HG03108 (cell line): ENCODE measurements around the gene GOLGA8R.
"Not testable (repeated sequence)": the region's sequence is repeated elsewhere in the genome, so short reads cannot be mapped to it uniquely, and the experiment has no call there.

ENCODE experiments used
- ATAC-seq: cut with Tn5 transposase; IDR thresholded peaks from one replicate; pipeline ENCODE4 v1.9.1; 2021; ENCODE audit warnings: moderate library complexity; ENCODE audit not compliant: unreplicated experiment

Gene GOLGA8R

DNA sequence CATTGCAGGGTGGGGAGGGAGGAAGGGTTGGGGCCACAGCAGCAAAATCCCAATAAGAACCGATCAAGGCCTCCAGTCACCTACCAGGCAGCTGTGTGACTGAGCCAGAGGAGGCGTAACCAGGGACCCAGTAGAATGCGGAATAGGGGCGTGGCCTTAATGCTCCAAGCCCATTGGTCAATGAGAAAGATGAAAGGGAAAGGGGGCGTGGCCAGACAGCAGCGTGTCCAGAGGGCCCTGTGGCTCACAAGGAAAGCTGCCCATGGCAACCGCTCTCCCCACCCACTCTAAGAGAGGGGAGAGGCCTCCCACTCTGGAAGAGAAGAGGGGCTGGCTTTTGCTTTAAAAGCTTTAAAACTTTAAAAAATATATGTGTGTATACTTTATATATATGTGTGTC, at the start of gene GOLGA8R:
Gene GOLGA8R, minus strand, starts transcription at position 101 of the 400 bp plus-strand sequence. Its CDS starts 98 bp downstream, at position 3.
- ATAC-seq, result not testable (repeated sequence)

- ATAC-seq, result not testable (repeated sequence)
These were observed 49.8 kb upstream of the GOLGA8R start for GRCh38 chr15:30463849-30464248.

- ATAC-seq, result not testable (repeated sequence)
These were observed 48.1 kb upstream of the GOLGA8R start for GRCh38 chr15:30462176-30462575.

- not testable (repeated sequence) for ATAC-seq
These were observed 38.6 kb upstream of the GOLGA8R start for GRCh38 chr15:30452702-30453101.

DNA sequence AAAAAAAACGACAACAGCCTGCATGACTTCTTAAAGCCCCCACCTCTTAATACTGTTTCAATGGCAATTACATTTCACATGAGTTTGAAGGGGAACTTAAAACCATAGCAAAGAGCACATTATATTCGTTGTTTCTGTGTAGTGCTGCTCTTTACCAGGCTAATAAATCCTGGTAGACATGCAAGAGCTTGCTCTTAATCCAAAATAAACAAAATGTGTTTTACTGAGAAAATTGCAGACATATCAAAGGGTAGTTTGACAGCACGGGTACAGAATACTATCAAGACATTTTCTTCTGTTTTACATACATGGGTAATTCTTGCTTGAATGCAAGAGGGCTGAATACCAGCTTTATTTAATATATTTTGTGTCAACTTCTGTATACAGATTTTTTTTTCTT, 24.3 kb upstream of the GOLGA8R start:
- ATAC-seq, result not testable (repeated sequence)

- ATAC-seq, result not testable (repeated sequence)
These were observed 21.8 kb upstream of the GOLGA8R start for GRCh38 chr15:30435878-30436277.

DNA sequence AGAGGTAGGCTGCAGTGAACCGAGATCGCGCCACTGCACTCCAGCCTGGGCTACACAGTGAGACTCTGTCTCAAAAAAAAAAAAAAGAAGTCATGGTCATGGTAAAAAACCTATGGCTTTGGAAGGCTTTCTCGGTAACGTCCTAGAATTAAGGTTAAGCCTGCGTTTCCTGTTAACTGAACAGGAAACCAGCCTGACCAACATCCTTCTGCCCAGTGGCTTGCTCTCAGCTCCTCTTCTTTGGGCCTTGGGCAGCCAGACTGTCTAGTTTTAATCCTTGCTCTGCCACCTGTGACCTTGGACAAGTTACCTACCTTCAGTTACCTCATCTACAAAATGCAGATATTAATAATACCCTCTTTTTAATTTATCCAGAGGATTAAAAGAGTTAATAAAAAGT, 6.7 kb upstream of the GOLGA8R start:
- not testable (repeated sequence) for ATAC-seq

GRCh38 chr15:30407636-30408035, 6.4 kb downstream of the GOLGA8R start:
- ATAC-seq, result not testable (repeated sequence)

GRCh38 chr15:30398988-30399387, 15.1 kb downstream of the GOLGA8R start:
- ATAC-seq, result not testable (repeated sequence)

- not testable (repeated sequence) for ATAC-seq
These were observed 20.4 kb downstream of the GOLGA8R start for GRCh38 chr15:30393664-30393991.

GRCh38 chr15:30392766-30393663, 21.0 kb downstream of the GOLGA8R start, which contains the start of gene CHRFAM7A:
TSS of gene CHRFAM7A (minus strand) at chr15:30393540. CDS start at chr15:30383351, 10,189 bp downstream.
- ATAC-seq, result not testable (repeated sequence)

GRCh38 chr15:30386318-30386887, 27.7 kb downstream of the GOLGA8R start:
- not testable (repeated sequence) for ATAC-seq

DNA sequence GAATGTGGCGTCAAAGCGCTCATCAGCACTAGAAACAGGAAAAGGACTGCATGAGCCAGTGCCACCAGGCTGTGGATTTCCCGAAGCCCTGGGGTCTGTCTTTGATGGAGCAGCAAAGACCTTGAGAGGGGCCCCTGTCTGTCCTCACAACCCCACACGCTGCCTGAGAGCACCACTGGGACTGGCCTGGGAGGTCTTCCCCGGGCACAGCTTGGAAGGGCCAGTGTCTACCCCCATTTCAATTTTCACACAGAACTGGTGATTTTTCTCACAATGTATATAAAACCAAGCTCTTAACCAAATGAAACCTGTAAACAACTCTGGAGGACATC, 37.0 kb downstream of the GOLGA8R start:
- not testable (repeated sequence) for ATAC-seq

DNA sequence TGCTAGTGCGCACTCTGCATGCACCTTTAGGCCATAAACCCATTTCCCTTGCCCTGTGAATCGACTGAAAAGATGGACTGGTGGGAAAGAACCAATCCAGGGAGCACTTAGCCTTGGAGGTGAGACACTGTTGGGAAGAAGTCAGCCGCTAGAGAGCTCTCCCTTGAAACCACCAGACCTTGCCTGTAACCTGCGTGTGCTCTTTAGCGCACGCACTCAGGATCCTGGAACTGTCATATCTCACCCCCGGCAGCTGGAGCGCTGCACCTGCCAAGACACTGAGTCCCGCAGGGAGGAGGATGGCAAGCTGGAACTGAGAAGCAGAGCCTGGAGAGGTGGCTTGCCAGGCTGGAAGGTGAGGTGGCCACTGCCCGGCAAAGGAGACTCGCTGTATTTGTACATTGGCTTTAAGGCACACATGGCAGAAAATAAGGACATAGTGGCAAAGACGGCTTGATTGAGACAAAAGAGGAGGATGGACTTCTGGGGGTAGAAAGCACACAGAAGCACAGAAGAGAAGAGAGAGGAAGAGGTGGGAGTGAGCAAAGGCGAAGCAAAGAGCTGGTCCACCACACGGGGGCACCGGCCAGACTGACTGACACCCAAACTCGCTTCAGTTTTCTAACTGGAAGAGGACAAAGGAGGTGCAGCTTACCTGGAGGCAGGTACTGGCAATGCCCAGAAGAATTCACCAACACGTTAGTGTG, 37.5 kb downstream of the GOLGA8R start:
- not testable (repeated sequence) for ATAC-seq

- not testable (repeated sequence) for ATAC-seq
These were observed 38.2 kb downstream of the GOLGA8R start for GRCh38 chr15:30375872-30376271.

GRCh38 chr15:30374862-30375261, 39.2 kb downstream of the GOLGA8R start:
- not testable (repeated sequence) for ATAC-seq

DNA sequence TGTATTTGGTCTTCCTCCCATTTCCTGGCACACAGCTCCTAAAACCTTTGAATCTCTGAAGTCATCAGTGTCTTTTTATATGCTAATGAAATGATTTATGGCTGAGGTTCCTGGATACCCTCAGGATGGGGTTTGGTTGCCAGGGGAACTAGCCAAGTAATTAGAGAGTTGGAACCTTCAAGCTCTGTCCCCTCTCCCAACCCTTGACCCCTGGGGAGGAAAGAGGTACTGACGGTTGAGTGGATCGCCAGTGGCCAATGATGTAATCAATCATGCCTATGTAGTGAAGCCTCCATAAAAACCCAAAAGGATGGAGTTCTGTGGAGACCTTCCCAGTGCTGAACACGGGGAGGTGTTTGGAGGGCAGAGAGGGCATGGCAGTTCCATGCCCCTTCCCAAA, 45.8 kb downstream of the GOLGA8R start:
- not testable (repeated sequence) for ATAC-seq

- ATAC-seq, result not testable (repeated sequence)
These were observed 46.8 kb downstream of the GOLGA8R start for GRCh38 chr15:30367246-30367645.

- ATAC-seq, result not testable (repeated sequence)
These were observed 52.7 kb downstream of the GOLGA8R start for GRCh38 chr15:30361404-30361803.

- not testable (repeated sequence) for ATAC-seq
These were observed 53.1 kb downstream of the GOLGA8R start for GRCh38 chr15:30360990-30361389.

DNA sequence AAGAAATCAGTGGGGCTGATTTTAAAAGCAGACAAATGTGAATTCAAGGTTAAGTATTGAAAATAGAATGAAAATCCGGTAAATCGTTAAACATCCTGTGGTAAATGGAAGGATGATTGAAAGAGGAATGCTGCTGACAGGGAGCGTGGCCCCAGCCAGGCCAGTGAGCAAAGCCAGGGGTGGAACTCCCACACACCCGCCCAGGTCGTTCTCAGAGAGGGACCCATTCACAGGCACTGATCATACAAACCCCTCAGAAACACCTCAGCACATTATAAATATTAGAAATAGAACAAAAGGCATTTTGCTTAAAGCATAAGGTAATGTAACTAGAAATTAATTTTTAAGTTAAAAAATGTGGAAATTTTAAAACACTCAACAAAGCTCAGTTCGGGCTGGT, 59.0 kb downstream of the GOLGA8R start:
- not testable (repeated sequence) for ATAC-seq
